HFF-Myc (cell line): ENCODE measurements around the gene NIN.

Source experiments
- DNase-seq: peaks from one replicate; pipeline ENCODE4 v3.0.0-alpha.2; 2011; ENCODE audit warnings: low read depth; ENCODE audit errors: extremely low read depth
- H3K4me3 ChIP-seq: replicated peaks from 2 replicates; pipeline ENCODE4 v1.5.1; 2011; ENCODE audit warnings: low read depth, mild to moderate bottlenecking, control low read depth, low read length
- TF ChIP-seq, protein P1 (sequence below): IDR thresholded peaks from 2 replicates; pipeline ENCODE4 v1.5.1; 2012; ENCODE audit warnings: mild to moderate bottlenecking, low read depth, low read length, control low read depth; ENCODE audit errors: missing control alignments

NIN gene

DNA sequence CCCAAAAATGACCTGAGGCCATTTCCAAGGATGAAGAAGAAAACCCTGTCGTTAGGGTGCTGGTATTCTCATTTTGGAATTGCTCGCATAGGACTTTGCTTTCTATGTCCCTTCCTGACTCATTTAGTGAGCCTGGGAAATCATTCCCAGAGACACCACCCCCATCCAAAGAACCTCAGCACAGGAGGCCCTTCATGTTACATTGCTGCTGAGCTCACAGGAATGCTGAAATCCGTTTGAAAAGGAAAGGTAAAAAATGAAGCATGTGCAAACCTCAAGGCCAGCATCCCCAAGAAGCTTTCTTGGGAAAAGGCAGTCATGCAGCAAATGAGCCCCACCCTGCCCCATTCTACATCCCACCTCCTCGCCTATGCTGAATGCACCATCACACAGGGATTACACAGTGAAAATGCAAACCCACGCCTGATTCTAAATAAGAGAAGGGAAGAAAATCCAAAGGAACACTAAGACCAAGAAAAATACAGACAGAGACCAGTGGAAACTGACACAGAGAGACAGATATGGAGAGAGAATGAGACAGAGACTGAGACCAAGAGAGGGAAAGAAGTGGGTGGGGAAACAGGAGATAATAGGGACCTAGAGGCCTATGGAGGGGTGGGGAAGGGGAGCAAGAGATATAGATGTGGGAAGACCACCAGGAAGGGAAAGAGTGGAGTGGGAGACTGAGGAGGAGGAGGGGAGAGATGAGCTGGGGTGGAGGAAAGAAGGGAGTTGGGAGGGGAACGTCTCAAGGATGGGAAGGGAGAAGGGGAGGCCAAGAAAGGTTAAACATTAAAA, 33.5 kb downstream of the NIN start:
- TF ChIP-seq, protein P1, sequence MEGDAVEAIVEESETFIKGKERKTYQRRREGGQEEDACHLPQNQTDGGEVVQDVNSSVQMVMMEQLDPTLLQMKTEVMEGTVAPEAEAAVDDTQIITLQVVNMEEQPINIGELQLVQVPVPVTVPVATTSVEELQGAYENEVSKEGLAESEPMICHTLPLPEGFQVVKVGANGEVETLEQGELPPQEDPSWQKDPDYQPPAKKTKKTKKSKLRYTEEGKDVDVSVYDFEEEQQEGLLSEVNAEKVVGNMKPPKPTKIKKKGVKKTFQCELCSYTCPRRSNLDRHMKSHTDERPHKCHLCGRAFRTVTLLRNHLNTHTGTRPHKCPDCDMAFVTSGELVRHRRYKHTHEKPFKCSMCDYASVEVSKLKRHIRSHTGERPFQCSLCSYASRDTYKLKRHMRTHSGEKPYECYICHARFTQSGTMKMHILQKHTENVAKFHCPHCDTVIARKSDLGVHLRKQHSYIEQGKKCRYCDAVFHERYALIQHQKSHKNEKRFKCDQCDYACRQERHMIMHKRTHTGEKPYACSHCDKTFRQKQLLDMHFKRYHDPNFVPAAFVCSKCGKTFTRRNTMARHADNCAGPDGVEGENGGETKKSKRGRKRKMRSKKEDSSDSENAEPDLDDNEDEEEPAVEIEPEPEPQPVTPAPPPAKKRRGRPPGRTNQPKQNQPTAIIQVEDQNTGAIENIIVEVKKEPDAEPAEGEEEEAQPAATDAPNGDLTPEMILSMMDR = no peak
- no peak for DNase-seq
- H3K4me3 ChIP-seq = no peak overlapping the region

- no peak for DNase-seq
- H3K4me3 ChIP-seq = no peak overlapping the region
- TF ChIP-seq, protein P1 = no peak
Measured at GRCh38 chr14:50796390-50796789, 34.6 kb downstream of the NIN start.

DNA sequence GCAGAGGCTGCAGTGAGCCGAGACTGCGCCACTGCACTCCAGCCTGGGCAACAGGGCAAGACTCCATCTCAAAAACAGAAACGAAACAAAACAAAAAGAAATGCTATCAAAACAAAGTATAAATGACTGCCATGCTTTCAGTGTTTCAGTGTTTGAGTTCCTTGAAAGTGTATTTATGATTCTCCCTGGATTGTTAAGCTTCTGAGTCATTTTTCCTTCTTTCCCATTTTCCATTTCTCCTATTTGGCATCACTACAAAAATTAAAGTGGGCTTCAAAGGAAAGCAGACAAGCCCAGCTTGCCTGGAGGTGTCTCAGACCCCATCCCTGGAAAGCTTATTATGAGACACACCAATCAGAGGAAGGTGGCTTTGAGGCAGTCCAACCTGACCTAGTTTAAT, 35.1 kb downstream of the NIN start:
- no peak overlapping the region for H3K4me3 ChIP-seq
- TF ChIP-seq, protein P1 = no peak
- no peak for DNase-seq

- TF ChIP-seq, protein P1 = no peak
- no peak overlapping the region for H3K4me3 ChIP-seq
- no peak for DNase-seq
Measured at GRCh38 chr14:50795142-50795541, 35.8 kb downstream of the NIN start.

DNA sequence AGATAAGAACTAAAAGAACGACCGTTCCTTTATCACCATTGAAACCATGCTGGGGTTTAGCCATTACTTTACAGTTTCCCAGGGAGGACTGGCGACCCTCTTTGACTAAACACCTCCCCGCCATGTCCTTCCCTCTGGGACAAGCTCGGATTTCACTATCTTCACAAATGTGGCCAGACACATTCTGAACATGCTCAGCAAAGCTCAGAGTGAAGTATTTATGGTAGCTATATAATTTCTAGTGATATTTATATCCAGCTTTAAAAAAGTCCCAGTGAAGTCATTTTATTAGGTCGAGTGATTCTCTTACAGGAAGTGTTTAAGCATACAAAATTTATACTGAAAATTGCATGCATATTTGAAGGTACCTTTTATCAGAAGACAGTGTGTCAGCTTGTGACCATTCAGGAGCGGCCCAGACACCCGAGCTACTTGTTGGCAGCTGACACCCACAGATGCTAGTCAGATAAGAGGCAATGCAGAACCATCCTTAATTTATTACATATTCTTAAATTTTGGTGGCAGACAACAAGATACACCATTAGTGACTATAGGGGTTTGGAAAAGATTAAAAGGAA, 36.8 kb downstream of the NIN start:
- no peak overlapping the region for H3K4me3 ChIP-seq
- DNase-seq = no peak
- TF ChIP-seq, protein P1 = no peak

GRCh38 chr14:50792634-50793068, 38.3 kb downstream of the NIN start:
- TF ChIP-seq, protein P1 = no peak
- DNase-seq = no peak
- H3K4me3 ChIP-seq = no peak overlapping the region
